CD4-positive, CD25-positive, alpha-beta regulatory T cell (primary cell): ENCODE results near the gene SMIM35. TPM values are rescaled to one million over a fixed set of nuclear protein-coding genes. Genes with fewer than 3 reads are reported as not detected.
"Not testable (repeated sequence)": the region's sequence is repeated elsewhere in the genome, so short reads cannot be mapped to it uniquely, and the experiment has no call there.

Experiments
- ATAC-seq, 2 donors: fragments of 150-1000 bp; cut with Tn5 transposase; one replicate each; pipeline ENCODE4 v1.10.0; 2021; ENCODE audit warnings: low read depth in 2 of 2, moderate number of reproducible peaks in 2 of 2, moderate library complexity in 1 of 2
- DNase-seq, 3 donors: peaks; one replicate each; pipeline versions ENCODE4 v3.0.0 to v3.0.0-alpha.2; 2012 to 2022; ENCODE audit warnings: mixed read lengths in 1 of 3
- H3K27ac ChIP-seq: one replicate; pipeline ENCODE4 v1.7.0; 2013; ENCODE audit warnings: mild to moderate bottlenecking, low read length; ENCODE audit not compliant: insufficient read depth, poor library complexity, severe bottlenecking
- H3K27me3 ChIP-seq: one replicate; pipeline ENCODE4 v1.7.0; 2013; ENCODE audit warnings: low read length; ENCODE audit not compliant: control insufficient read depth, insufficient read depth
- H3K36me3 ChIP-seq: one replicate; pipeline ENCODE4 v1.7.0; 2013; ENCODE audit warnings: mild to moderate bottlenecking, low read length, moderate library complexity; ENCODE audit not compliant: control insufficient read depth, insufficient read depth
- H3K4me1 ChIP-seq: 2 replicates; pipeline ENCODE4 v1.7.0; 2013; ENCODE audit warnings: mild to moderate bottlenecking, low read length; ENCODE audit not compliant: insufficient read depth, control insufficient read depth, poor library complexity, severe bottlenecking
- H3K4me3 ChIP-seq: one replicate; pipeline ENCODE4 v1.7.0; 2013; ENCODE audit warnings: low read depth, mild to moderate bottlenecking, low read length, moderate library complexity
- H3K9me3 ChIP-seq, 2 experiments: 1 replicate in 1 of 2; 2 replicates in 1 of 2; pipeline ENCODE4 v1.7.0; 2013; ENCODE audit warnings: low read length in 2 of 2, mild to moderate bottlenecking in 1 of 2, moderate library complexity in 1 of 2; ENCODE audit not compliant: control insufficient read depth in 2 of 2
- H3K27ac Mint-ChIP-seq, 3 donors: one replicate each; pipeline ENCODE4 v1.8.0; 2020 to 2022; ENCODE audit warnings: mild to moderate bottlenecking in 3 of 3, mixed read lengths in 3 of 3, moderate library complexity in 2 of 3
- H3K27me3 Mint-ChIP-seq: one replicate; pipeline ENCODE4 v1.8.0; 2022; ENCODE audit warnings: mild to moderate bottlenecking, mixed read lengths
- H3K36me3 Mint-ChIP-seq: one replicate; pipeline ENCODE4 v1.8.0; 2020; ENCODE audit warnings: mixed read lengths
- H3K4me1 Mint-ChIP-seq, 4 donors: one replicate each; pipeline ENCODE4 v1.8.0; 2020 to 2022; ENCODE audit warnings: mixed read lengths in 4 of 4, mild to moderate bottlenecking in 1 of 4
- H3K4me3 Mint-ChIP-seq, 4 donors: one replicate each; pipeline ENCODE4 v1.8.0; 2020 to 2022; ENCODE audit warnings: mild to moderate bottlenecking in 4 of 4, mixed read lengths in 4 of 4, moderate library complexity in 3 of 4
- H3K9me3 Mint-ChIP-seq, 7 donors: one replicate each; pipeline ENCODE4 v1.8.0; 2020 to 2022; ENCODE audit warnings: mixed read lengths in 7 of 7, mild to moderate bottlenecking in 3 of 7, moderate library complexity in 2 of 7
- polyA plus RNA-seq, 4 donors: library from polyadenylated mRNA; unstranded; fragments of 300-500 nt; fragmentation: Illumina TruSeq; gene quantifications; one replicate each; pipeline ENCODE4 v1.2.3, GENCODE V29; 2021
- total RNA-seq: library from RNA; stranded (reverse); gene quantifications from one replicate; pipeline ENCODE4 v1.2.3, GENCODE V29; 2022

Gene SMIM35
- total and polyA plus RNA-seq, 5 donors from 2014 or later, result 0.90 to 1.9 (median 1.2) TPM

GRCh38 chr11:118014022-118014421, 72.7 kb downstream of the SMIM35 start:
- H3K9me3 ChIP-seq, result peaks cover 14 to 21% of the 10 kb centered on the region in 2 experiments
- H3K4me1 ChIP-seq, result peaks cover 79% of the 10 kb centered on the region
- H3K27me3 Mint-ChIP-seq, result no peaks in the 10 kb centered on the region
- peaks cover 19% of the 10 kb centered on the region for H3K36me3 Mint-ChIP-seq
- peaks cover 4 to 26% (median 10%) of the 10 kb centered on the region in 7 donors for H3K9me3 Mint-ChIP-seq
- H3K4me3 Mint-ChIP-seq, result peak overlapping the region in 3 of 4 donors; percentile 37 to 74 (median 69)
- DNase-seq (no peak), ATAC-seq (no peak)
- H3K36me3 ChIP-seq, result no peaks in the 10 kb centered on the region
- H3K27ac Mint-ChIP-seq, result peak overlapping the region; percentile 88 to 99 (median 93)
- H3K27me3 ChIP-seq, result no peaks in the 10 kb centered on the region
- H3K4me1 Mint-ChIP-seq, result peaks cover 17 to 89% (median 66%) of the 10 kb centered on the region in 4 donors
- no peak overlapping the region for H3K27ac ChIP-seq
- no peak overlapping the region for H3K4me3 ChIP-seq

GRCh38 chr11:118012083-118012669, 74.6 kb downstream of the SMIM35 start:
- Histone ChIP-seq H3K4me1 (peaks cover 98% of the 10 kb centered on the region), H3K27me3 (no peaks in the 10 kb centered on the region), H3K27ac (peak overlapping the region; percentile 84), H3K36me3 (no peaks in the 10 kb centered on the region), H3K9me3 (peaks cover under 1 to 4% of the 10 kb centered on the region in 2 experiments), H3K4me3 (peak overlapping the region; percentile 33)
- ATAC-seq (peak; percentile 36 to 40), DNase-seq (peak in 1 of 3 donors; percentile 63)
- peak overlapping the region; percentile 93 to 99 (median 96) for H3K27ac Mint-ChIP-seq
- H3K9me3 Mint-ChIP-seq, result peaks cover 2 to 10% (median 5%) of the 10 kb centered on the region in 7 donors
- no peaks in the 10 kb centered on the region for H3K27me3 Mint-ChIP-seq
- H3K4me3 Mint-ChIP-seq, result peak overlapping the region; percentile 3 to 83 (median 70)
- peaks cover 27 to 100% (median 77%) of the 10 kb centered on the region in 4 donors for H3K4me1 Mint-ChIP-seq
- H3K36me3 Mint-ChIP-seq, result peaks cover 19% of the 10 kb centered on the region

GRCh38 chr11:118010738-118011461, 75.9 kb downstream of the SMIM35 start:
- Mint-ChIP-seq H3K36me3 (peaks cover 15% of the 10 kb centered on the region), H3K9me3 (peaks cover 0 to 7% (median 2%) of the 10 kb centered on the region in 7 donors), H3K27me3 (no peaks in the 10 kb centered on the region), H3K4me1 (peaks cover 21 to 100% (median 80%) of the 10 kb centered on the region in 4 donors), H3K27ac (peak overlapping the region; percentile 93 to 99 (median 95)), H3K4me3 (peak overlapping the region in 3 of 4 donors; percentile 58 to 83 (median 68))
- DNase-seq, result no peak
- H3K9me3 ChIP-seq, result no peaks in the 10 kb centered on the region
- H3K4me3 ChIP-seq, result no peak overlapping the region
- ATAC-seq, result peak in 1 of 2 donors; percentile 12
- H3K4me1 ChIP-seq, result peaks cover 100% of the 10 kb centered on the region
- no peaks in the 10 kb centered on the region for H3K27me3 ChIP-seq
- H3K36me3 ChIP-seq, result no peaks in the 10 kb centered on the region
- H3K27ac ChIP-seq, result peak overlapping the region; percentile 84

- Histone ChIP-seq H3K27me3 (no peaks in the 10 kb centered on the region), H3K4me1 (peaks cover 100% of the 10 kb centered on the region), H3K4me3 (peak overlapping the region; percentile 13), H3K27ac (peak overlapping the region; percentile 84), H3K9me3 (no peaks in the 10 kb centered on the region), H3K36me3 (no peaks in the 10 kb centered on the region)
- ATAC-seq (no peak), DNase-seq (no peak)
- Mint-ChIP-seq H3K27ac (peak overlapping the region; percentile 93 to 99 (median 95)), H3K4me1 (peaks cover 27 to 100% (median 80%) of the 10 kb centered on the region in 4 donors), H3K4me3 (peak overlapping the region; percentile 26 to 82 (median 53)), H3K27me3 (no peaks in the 10 kb centered on the region), H3K9me3 (peaks cover 0 to 5% (median 2%) of the 10 kb centered on the region in 7 donors), H3K36me3 (peaks cover 15% of the 10 kb centered on the region)
Observed at GRCh38 chr11:118009864-118010737, 76.7 kb downstream of the SMIM35 start.

- H3K36me3 Mint-ChIP-seq, result peaks cover 12% of the 10 kb centered on the region
- peak overlapping the region; percentile 93 to 99 (median 97) for H3K27ac Mint-ChIP-seq
- Histone ChIP-seq H3K36me3 (no peaks in the 10 kb centered on the region), H3K4me3 (peak overlapping the region; percentile 67), H3K27ac (peak overlapping the region; percentile 84), H3K27me3 (no peaks in the 10 kb centered on the region), H3K9me3 (peaks cover 0 to 5% of the 10 kb centered on the region in 2 experiments), H3K4me1 (peaks cover 100% of the 10 kb centered on the region)
- DNase-seq, result no peak
- no peaks in the 10 kb centered on the region for H3K27me3 Mint-ChIP-seq
- no peak for ATAC-seq
- peaks cover 0 to 7% (median 2%) of the 10 kb centered on the region in 7 donors for H3K9me3 Mint-ChIP-seq
- peaks cover 32 to 100% (median 81%) of the 10 kb centered on the region in 4 donors for H3K4me1 Mint-ChIP-seq
- H3K4me3 Mint-ChIP-seq, result peak overlapping the region; percentile 73 to 87 (median 82)
Observed at GRCh38 chr11:118008271-118008911, 78.4 kb downstream of the SMIM35 start.

- not testable (repeated sequence) for H3K36me3 Mint-ChIP-seq, H3K27me3 ChIP-seq, H3K36me3 ChIP-seq, H3K9me3 Mint-ChIP-seq, H3K9me3 ChIP-seq, H3K27me3 Mint-ChIP-seq
- peaks cover 100% of the 10 kb centered on the region for H3K4me1 ChIP-seq
- H3K4me3 ChIP-seq, result peak overlapping the region; percentile 67
- peak overlapping the region; percentile 84 for H3K27ac ChIP-seq
- Mint-ChIP-seq H3K4me1 (peaks cover 38 to 100% (median 82%) of the 10 kb centered on the region in 4 donors), H3K27ac (peak overlapping the region; percentile 93 to 99 (median 97)), H3K4me3 (peak overlapping the region; percentile 73 to 87 (median 82))
- peak; percentile 66 to 68 for ATAC-seq
- peak in 2 of 3 donors; percentile 71 to 92 for DNase-seq
Observed at GRCh38 chr11:118007563-118008270, 79.0 kb downstream of the SMIM35 start.
